ENCODE measurements around the gene DIS3L. TPM values are rescaled to one million over a fixed set of nuclear protein-coding genes. Genes with fewer than 3 reads are reported as not detected.
A peak's percentile ranks its signal among the peaks of the same experiment; 100 is the strongest.

The DIS3L gene
- total RNA-seq, 4 donors from 2014 or later: 21.9 to 35.1 (median 32.1) TPM

- Histone ChIP-seq H3K27ac (peak overlapping the region; percentile 78 to 88 (median 85)), H3K27me3 (no peaks in the 10 kb centered on the region), H3K9me3 (no peaks in the 10 kb centered on the region), H3K4me1 (peaks cover 26 to 31% of the 10 kb centered on the region in 2 donors), H3K4me3 (peak overlapping the region; percentile 69 to 74 (median 71)), H3K36me3 (no peaks in the 10 kb centered on the region)
- in situ Hi-C loops (cut with MboI; ENCODE audit: low sequenced_read_pairs in 4 of 4): loop anchor here in 3 of 4 donors (25.0 kb wide), 1 partner anchor 655 kb away; no protein-coding TSS in a partner anchor
- intact Hi-C loops (cut with DNase I; ENCODE audit: low total_unique reads): loop anchor here (5.0 kb wide), 1 partner anchor 205 kb away; the partner anchor contains the start of gene SNAPC5
- TF ChIP-seq CTCF (IDR thresholded peaks at IDR 0.05 in 4 of 5, conservative IDR thresholded peaks at IDR 0.05 in 1 of 5) (no peak), POLR2A (IDR thresholded peaks at IDR 0.05) (no peak)
- DNase-seq: no peak
- no peak for ATAC-seq
Measured at GRCh38 chr15:66292571-66293418, 573 bp upstream of the DIS3L start.

- intact Hi-C loops (cut with DNase I; ENCODE audit: low total_unique reads): loop anchor here (5.0 kb wide), 1 partner anchor 203 kb away; the partner anchor contains the start of gene SNAPC5
- TF ChIP-seq CTCF (IDR thresholded peaks at IDR 0.05 in 4 of 5, conservative IDR thresholded peaks at IDR 0.05 in 1 of 5): no peak
- TF ChIP-seq POLR2A (IDR thresholded peaks at IDR 0.05): no peak
Measured at GRCh38 chr15:66294157-66294931, 976 bp downstream of the DIS3L start.

GRCh38 chr15:66294932-66295235 is 1.5 kb downstream of the DIS3L start:
- TF ChIP-seq CTCF (IDR thresholded peaks at IDR 0.05 in 4 of 5, conservative IDR thresholded peaks at IDR 0.05 in 1 of 5) (no peak), POLR2A (IDR thresholded peaks at IDR 0.05) (no peak)
- Histone ChIP-seq H3K4me1 (peaks cover 26 to 31% of the 10 kb centered on the region in 2 donors), H3K9me3 (no peaks in the 10 kb centered on the region), H3K36me3 (no peaks in the 10 kb centered on the region), H3K4me3 (peak overlapping the region in 3 of 4 donors; percentile 69 to 74 (median 73)), H3K27ac (peak overlapping the region; percentile 78 to 88 (median 85)), H3K27me3 (no peaks in the 10 kb centered on the region)
- in situ Hi-C loops (cut with MboI; ENCODE audit: low sequenced_read_pairs in 4 of 4) (loop anchor here in 3 of 4 donors (25.0 kb wide), 1 partner anchor 658 kb away; no protein-coding TSS in a partner anchor), intact Hi-C loops (cut with DNase I; ENCODE audit: low total_unique reads) (loop anchor here (5.0 kb wide), 1 partner anchor 202 kb away; the partner anchor contains the start of gene SNAPC5)
- ATAC-seq: no peak
- no peak for DNase-seq

More at GRCh38 chr15:66294157-66294931, 976 bp downstream of the DIS3L start:
- in situ Hi-C loops (cut with MboI; ENCODE audit: low sequenced_read_pairs in 4 of 4): loop anchor here in 3 of 4 donors (25.0 kb wide), 1 partner anchor 657 kb away; no protein-coding TSS in a partner anchor
- Histone ChIP-seq H3K36me3 (no peaks in the 10 kb centered on the region), H3K9me3 (no peaks in the 10 kb centered on the region), H3K27me3 (no peaks in the 10 kb centered on the region), H3K4me3 (peak overlapping the region; percentile 69 to 74 (median 71)), H3K27ac (peak overlapping the region; percentile 78 to 88 (median 85)), H3K4me1 (peaks cover 26 to 31% of the 10 kb centered on the region in 2 donors)
- DNase-seq (no peak), ATAC-seq (peak; percentile 62 to 75)

- H3K4me1 ChIP-seq: peaks cover 26 to 31% of the 10 kb centered on the region in 2 donors
- no peaks in the 10 kb centered on the region for H3K9me3 ChIP-seq
- ATAC-seq: no peak
- TF ChIP-seq POLR2A (IDR thresholded peaks at IDR 0.05) (no peak), CTCF (IDR thresholded peaks at IDR 0.05 in 4 of 5, conservative IDR thresholded peaks at IDR 0.05 in 1 of 5) (no peak)
- no peak for DNase-seq
- in situ Hi-C loops (cut with MboI; ENCODE audit: low sequenced_read_pairs in 4 of 4): loop anchor here in 3 of 4 donors (25.0 kb wide), 1 partner anchor 659 kb away; no protein-coding TSS in a partner anchor
- H3K27me3 ChIP-seq: no peaks in the 10 kb centered on the region
- H3K4me3 ChIP-seq: no peak overlapping the region
- H3K36me3 ChIP-seq: no peaks in the 10 kb centered on the region
- intact Hi-C loops (cut with DNase I; ENCODE audit: low total_unique reads): no loop called here
- H3K27ac ChIP-seq: no peak overlapping the region
Measured at GRCh38 chr15:66296186-66296585, 2.8 kb downstream of the DIS3L start.
